ENCODE measurements around the gene OGFOD3. TPM values are rescaled to one million over a fixed set of nuclear protein-coding genes. Genes with fewer than 3 reads are reported as not detected.
"Not testable (repeated sequence)": the region's sequence is repeated elsewhere in the genome, so short reads cannot be mapped to it uniquely, and the experiment has no call there.

Gene OGFOD3
- total RNA-seq, 1 donor from 2014 or later = 24.7 TPM

DNA sequence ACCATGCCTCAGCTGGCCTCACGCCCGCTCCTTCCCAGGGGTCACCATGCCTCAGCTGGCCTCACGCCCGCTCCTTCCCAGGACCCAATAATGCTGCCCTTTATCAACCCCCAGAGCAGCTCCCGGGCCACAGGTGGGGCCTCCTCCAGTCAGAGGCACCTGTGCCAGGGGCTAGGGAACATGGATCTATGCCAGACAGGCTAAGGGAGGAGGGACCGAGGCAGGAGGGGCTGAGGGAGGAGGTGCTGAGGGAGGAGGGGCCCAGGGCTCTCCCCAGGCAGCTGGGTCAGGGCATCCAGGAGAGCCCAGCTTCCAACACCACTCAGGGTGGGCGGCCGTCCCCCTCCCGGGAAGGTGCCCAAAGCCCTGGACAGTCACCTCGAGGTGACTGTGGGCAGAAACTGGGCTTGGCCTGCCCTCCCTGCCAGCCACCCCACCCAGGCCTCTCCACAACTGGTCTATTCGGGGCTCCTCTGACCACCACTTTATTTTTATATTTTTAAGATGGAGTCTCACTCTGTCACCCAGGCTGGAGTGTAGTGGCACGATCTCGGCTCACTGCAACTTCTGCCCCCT lies 27.4 kb downstream of the OGFOD3 start:
- intact Hi-C loops (cut with micrococcal nuclease) = no loop called here

DNA sequence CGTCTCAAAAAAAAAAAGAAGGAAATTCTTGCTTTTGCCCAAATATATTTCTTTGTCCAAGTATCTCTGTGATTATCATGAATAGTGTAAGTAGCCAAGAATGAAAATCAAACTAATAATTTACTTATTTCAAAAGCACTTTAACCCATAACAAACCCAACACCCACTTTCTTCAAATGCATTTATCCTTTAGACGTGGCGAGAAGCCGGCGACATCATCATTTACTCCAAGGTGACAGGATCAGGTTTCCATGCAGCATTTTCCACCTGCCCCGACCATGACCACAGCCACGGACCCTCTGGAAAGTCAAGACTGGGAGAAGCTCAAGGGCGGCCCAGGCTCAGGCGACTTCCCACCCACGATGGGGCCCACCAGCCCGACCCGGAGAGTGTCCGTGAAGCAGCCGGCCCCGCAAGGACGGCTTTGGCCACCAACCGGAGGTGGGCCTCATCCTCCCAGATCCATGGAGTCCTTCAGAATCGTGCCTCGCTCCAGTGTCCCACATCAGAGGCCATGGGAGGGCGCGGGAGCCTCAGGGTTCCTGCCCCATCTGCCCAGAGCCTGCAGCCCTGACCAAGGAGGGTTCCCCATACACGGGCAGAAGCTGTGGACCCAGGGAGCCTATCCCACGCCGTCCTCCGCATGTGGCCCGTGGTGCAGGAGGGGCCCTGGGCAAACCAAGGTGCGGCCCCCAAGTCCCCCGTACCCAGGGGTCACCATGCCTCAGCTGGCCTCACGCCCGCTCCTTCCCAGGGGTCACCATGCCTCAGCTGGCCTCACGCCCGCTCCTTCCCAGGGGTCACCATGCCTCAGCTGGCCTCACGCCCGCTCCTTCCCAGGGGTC lies 28.1 kb downstream of the OGFOD3 start:
- intact Hi-C loops (cut with micrococcal nuclease) = no loop called here

- intact Hi-C loops (cut with micrococcal nuclease) = no loop called here
Measured at GRCh38 chr17:82389379-82389778, 29.0 kb downstream of the OGFOD3 start.

- intact Hi-C loops (cut with micrococcal nuclease) = no loop called here
Measured at GRCh38 chr17:82388922-82389283, 29.5 kb downstream of the OGFOD3 start.

DNA sequence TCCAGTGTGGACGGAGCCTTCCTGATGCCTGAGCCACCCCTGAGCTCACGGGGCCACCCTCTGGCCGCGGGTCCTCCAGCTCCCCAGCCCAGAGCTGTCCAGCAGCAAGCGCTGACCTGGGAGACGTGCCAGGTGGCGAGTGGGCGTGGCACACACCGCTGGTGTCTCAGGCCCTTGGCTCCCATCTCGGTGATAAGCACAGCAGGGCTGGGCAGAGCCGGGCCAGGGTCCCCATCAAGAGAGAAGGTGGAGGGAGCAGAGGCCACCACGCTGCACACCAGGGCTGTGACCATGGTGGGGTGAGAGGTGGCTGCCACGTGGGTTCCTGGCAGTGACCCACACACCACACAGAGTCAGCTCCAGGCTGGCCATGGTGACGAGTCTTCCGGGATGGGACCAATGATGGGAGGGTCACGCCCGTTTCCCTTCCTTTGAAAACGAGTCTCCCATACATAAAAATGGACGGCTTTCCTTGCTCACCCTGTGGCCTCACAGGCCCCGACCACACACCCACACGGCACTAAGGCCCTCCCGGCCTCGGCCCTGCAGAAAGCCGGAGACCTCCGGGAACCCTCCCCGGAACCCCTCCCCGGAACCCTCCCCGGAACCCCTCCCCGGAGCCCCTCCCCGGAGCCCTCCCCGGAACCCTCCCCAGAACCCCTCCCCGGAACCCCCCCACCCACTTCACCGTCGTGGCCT lies 30.0 kb downstream of the OGFOD3 start:
- intact Hi-C loops (cut with micrococcal nuclease) = no loop called here

DNA sequence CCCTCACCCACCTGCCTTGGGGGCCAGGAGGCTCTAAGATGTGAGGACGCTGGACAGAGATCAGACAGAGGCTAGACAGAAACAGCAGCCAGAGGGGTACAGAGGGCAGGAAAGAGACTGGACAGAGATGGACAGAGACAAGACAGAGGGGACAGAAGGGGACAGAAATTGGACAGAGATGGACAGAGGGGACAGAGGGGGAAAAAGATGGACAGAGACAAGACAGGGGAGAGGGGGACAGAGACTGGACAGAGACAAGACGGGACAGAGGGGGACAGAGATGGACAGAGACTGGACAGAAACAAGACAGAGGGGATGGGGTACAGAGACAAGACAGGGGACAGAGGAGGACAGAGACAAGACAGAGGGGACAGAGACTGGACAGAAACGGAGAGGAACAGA lies 30.7 kb downstream of the OGFOD3 start:
- intact Hi-C loops (cut with micrococcal nuclease) = no loop called here

GRCh38 chr17:82386881-82387704 lies 31.3 kb downstream of the OGFOD3 start:
- intact Hi-C loops (cut with micrococcal nuclease) = no loop called here

- intact Hi-C loops (cut with micrococcal nuclease) = no loop called here
Measured at GRCh38 chr17:82386255-82386831, 32.0 kb downstream of the OGFOD3 start.

DNA sequence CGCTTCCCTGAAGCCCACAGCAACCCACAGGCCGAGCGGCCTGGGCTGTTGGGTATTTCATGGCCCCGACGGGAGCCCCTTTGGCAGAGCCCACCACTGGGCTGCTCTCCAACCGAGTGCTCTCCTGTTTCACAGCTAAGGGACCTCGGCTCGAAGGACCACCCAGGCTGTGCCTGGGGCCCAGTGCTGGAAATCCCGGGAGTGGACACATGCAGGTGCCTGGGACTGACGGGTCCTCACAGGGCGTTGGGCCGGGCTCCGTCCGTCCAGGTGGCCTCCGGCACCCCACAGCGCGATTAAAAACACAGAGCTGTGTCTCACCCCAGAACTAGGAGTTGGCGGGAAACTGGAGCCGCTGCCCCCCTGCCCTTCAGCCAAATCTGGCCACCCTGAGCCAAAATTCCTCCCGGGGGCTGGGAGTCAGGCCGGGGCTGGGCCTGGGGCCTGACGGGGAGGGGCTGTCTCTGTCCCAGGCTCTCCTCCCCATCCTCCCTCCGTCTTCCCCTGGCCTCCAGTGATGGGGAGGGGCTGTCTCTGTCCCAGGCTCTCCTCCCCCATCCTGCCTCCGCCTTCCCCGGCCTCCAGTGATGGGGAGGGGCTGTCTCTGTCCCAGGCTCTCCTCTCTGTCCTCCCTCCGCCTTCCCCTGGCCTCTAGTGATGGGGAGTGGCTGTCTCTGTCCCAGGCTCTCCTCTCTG lies 32.7 kb downstream of the OGFOD3 start:
- intact Hi-C loops (cut with micrococcal nuclease) = no loop called here

DNA sequence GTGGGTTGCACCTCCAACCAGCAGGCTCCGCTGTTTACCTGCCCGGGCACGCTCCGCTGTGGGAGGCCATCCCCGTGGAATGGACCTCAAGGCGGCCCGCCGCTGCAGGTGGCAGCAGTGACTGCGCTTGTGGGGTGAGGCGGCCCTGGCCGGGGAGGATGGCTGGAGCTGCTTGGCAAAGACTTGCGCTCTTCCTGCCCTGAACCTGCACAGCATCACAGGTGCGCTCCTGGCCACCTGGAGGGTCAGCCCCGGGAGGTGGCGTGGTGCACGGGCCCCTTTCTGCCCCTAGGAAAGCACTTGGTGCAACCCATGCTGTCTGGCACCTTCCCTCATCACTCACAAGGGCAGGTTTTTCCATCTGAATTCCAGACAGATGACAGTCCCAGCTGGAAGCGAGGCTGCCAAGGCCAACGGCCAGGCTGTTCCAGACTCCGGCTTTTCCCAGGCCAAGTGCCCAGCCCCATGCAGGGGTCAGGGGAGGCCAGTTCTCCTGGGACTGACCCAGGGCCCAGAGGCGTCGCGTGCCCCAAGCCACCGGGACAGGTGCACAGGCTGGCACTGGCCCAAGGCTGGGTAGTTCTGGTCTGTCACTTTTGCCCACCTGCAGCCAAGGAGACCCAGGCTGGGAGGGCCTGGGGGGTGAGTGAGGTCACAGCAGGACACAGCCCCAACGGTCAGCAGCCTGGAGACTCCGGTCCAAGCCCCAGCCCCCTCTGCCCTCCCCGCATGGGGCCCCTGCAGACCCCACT lies 33.5 kb downstream of the OGFOD3 start:
- intact Hi-C loops (cut with micrococcal nuclease) = no loop called here

DNA sequence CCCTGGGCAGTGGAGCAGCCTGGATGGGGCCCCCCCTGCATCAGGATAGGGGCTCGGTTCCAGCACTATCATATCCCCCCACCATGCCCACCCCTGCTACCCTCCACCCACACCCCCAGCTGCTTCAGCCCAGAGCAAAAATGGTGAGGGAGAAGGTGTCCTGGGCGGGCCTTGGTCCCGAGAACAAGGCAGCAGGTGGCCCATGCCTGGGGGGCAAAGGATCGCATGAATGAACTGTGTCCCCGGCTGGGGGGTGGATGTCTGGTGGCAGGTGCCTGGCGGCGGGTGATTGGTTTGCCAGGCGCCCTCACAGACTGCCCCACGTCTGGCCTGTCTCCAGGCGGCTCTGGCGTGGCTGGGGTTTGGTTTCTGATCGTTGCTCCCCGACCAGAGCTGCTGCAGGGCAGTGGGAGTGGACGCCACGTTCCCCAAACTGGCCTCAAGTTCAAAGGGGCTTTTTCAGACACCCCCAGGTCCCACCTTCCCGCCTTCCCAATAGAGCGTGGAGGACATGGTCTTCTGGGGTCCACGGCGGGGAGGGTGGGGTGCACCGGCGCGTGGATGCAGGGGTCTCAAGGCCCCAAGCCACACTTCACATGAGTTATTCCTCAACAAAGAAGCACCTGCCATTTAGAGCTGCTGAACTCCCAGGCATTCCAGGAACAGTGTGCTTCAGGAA lies 34.2 kb downstream of the OGFOD3 start:
- intact Hi-C loops (cut with micrococcal nuclease) = no loop called here

DNA sequence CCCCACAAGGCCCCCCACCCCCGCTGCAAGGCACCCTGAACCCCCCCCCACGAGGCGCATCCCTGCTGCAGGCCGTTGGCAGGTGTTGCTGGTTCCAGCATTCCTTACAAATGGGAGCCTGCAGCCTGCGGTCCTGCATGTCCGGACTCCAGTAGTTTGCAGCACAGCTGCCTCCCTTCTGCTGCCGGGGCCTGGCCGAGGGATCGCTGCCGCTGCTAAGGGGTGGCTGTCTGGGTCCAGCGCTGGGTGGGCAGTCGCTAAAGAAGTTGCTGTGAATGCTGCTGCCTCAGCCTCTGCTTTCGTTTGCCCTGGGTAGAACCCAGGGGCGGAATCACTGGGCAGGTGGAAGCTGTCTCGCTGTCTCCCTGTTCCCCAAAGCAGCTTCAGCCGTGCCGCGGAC lies 35.0 kb downstream of the OGFOD3 start:
- intact Hi-C loops (cut with micrococcal nuclease) = no loop called here

GRCh38 chr17:82382933-82383255 lies 35.5 kb downstream of the OGFOD3 start:
- intact Hi-C loops (cut with micrococcal nuclease) = no loop called here

GRCh38 chr17:82382220-82382932 lies 36.0 kb downstream of the OGFOD3 start:
- intact Hi-C loops (cut with micrococcal nuclease) = not testable (repeated sequence)

DNA sequence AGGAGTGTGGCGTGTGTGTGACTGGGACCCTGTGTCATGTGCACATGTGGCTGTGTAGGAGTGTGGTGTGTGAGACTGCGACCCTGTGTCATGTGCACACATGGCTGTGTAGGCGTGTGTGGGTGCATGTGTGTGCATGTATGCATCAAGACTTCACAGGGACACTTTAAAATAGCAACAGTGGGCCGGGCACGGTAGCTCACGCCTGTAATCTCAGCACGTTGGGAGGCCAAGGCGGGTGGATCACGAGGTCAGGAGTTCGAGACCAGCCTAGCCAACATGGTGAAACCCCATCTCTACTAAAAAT lies 36.7 kb downstream of the OGFOD3 start:
- intact Hi-C loops (cut with micrococcal nuclease) = not testable (repeated sequence)

DNA sequence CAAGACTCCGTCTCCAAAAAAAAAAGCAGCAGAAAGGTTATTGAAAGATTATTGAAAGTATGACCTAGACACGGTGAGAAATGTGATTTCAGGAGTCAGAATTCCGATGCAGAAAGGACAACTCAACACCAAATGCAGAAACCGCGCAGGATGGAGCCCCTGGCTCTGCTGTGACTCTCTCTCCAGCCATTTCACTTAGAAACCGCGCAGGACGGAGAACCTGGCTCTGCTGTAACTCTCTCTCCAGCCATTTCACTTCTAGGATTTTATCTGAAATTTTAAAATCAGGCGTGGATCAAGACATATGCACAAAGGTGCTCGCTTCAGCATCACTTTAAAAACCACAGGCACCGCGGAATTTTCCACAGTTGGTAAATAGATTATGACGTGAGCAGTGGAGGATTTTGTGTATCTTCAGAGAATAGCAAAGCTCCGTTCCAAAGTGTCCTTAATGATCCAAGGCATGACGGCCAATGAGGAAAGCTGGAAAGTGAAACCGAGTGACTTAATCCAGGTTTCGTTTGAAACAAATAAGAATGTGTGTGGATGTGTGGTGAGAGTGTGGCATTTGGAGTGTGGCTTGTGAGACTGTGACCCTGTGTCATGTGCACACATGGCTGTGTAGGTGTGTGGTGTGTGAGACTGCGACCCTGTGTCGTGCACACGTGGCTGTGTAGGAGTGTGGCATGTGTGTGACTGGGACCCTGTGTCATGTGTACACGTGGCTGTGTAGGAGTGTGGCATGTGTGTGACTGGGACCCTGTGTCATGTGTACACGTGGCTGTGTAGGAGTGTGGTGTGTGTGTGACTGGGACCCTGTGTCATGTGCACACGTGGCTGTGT lies 37.3 kb downstream of the OGFOD3 start:
- intact Hi-C loops (cut with micrococcal nuclease) = no loop called here

GRCh38 chr17:82378741-82379021 lies 39.7 kb downstream of the OGFOD3 start:
- intact Hi-C loops (cut with micrococcal nuclease) = no loop called here

All from T-helper 1 cell treated with Interleukin-12 subunit alpha and Interleukin-12 subunit beta and Interleukin-4 antibody, amounts not matched to agents 30 ng/mL and 1 ng/mL, for 36 hours (primary cell).